ENCODE measurements around the gene PAX2. TPM values are rescaled to one million over a fixed set of nuclear protein-coding genes. Genes with fewer than 3 reads are reported as not detected.

The PAX2 gene
- total RNA-seq, 4 donors from 2014 or later: not detected

DNA sequence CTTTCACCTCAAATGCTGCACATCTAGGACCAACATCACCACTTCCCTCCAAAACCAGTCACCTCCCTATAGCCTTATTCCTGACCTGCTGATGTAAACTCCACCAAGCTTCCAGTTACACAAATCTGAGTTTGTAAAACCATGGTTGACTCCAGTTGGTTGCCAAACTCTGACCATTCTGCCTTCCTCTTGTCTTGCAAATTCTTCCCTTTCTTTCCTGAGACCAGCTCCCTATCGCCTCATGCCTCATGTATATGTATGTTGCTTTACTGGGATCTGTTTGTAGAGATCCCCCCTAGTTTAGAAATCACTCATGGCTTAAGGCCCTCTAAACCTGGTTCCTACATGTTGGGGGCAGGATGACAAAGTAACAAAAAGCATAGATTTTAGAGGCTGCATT is 31.3 kb downstream of the PAX2 start:
- H3K36me3 ChIP-seq: no peaks in the 10 kb centered on the region
- 0 to 96% methylated on average over 1 of the region's 1 CpG for WGBS, 2 donors
- no peak overlapping the region for H3K4me3 ChIP-seq
- no peak for TF ChIP-seq EP300 (IDR thresholded peaks at IDR 0.05)
- no peak for TF ChIP-seq POLR2A (IDR thresholded peaks at IDR 0.05)
- TF ChIP-seq, protein P1, sequence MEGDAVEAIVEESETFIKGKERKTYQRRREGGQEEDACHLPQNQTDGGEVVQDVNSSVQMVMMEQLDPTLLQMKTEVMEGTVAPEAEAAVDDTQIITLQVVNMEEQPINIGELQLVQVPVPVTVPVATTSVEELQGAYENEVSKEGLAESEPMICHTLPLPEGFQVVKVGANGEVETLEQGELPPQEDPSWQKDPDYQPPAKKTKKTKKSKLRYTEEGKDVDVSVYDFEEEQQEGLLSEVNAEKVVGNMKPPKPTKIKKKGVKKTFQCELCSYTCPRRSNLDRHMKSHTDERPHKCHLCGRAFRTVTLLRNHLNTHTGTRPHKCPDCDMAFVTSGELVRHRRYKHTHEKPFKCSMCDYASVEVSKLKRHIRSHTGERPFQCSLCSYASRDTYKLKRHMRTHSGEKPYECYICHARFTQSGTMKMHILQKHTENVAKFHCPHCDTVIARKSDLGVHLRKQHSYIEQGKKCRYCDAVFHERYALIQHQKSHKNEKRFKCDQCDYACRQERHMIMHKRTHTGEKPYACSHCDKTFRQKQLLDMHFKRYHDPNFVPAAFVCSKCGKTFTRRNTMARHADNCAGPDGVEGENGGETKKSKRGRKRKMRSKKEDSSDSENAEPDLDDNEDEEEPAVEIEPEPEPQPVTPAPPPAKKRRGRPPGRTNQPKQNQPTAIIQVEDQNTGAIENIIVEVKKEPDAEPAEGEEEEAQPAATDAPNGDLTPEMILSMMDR (IDR thresholded peaks at IDR 0.05): no peak
- no peak for DNase-seq (ENCODE audit: low spot score in 2 of 2)
- H3K9me3 ChIP-seq: peaks cover 0 to 7% (median 0%) of the 10 kb centered on the region in 4 donors
- H3K27me3 ChIP-seq: peaks cover 0 to 44% of the 10 kb centered on the region in 2 donors
- no peak overlapping the region for H3K27ac ChIP-seq
- H3K4me1 ChIP-seq: no peaks in the 10 kb centered on the region

DNA sequence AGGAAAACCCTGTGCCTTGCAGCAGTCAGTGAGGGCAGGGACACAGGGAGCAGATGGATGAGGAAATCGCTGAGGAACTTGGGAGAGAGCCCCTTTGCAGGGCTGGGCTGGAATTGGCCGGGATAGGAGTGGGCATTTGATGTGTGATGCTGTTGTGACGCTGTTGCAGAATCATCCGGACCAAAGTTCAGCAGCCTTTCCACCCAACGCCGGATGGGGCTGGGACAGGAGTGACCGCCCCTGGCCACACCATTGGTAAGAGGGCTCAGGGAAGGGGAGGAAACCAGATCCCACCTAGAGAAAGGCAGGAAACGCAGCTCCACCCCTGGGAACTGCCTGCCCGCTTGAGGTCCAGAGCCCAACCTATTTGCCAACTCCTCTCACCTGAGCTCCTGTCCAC is 33.9 kb downstream of the PAX2 start:
- TF ChIP-seq, protein P1 (IDR thresholded peaks at IDR 0.05): no peak
- TF ChIP-seq EP300 (IDR thresholded peaks at IDR 0.05): no peak
- TF ChIP-seq POLR2A (IDR thresholded peaks at IDR 0.05): no peak
- no peaks in the 10 kb centered on the region for H3K4me1 ChIP-seq
- H3K36me3 ChIP-seq: no peaks in the 10 kb centered on the region
- 82 to 84% methylated on average over 9 of the region's 9 CpGs for WGBS, 2 donors
- no peak overlapping the region for H3K27ac ChIP-seq
- peaks cover 0 to 37% of the 10 kb centered on the region in 2 donors for H3K27me3 ChIP-seq
- H3K9me3 ChIP-seq: peaks cover 0 to 7% (median 0%) of the 10 kb centered on the region in 4 donors
- DNase-seq (ENCODE audit: low spot score in 2 of 2): no peak
- no peak overlapping the region for H3K4me3 ChIP-seq

DNA sequence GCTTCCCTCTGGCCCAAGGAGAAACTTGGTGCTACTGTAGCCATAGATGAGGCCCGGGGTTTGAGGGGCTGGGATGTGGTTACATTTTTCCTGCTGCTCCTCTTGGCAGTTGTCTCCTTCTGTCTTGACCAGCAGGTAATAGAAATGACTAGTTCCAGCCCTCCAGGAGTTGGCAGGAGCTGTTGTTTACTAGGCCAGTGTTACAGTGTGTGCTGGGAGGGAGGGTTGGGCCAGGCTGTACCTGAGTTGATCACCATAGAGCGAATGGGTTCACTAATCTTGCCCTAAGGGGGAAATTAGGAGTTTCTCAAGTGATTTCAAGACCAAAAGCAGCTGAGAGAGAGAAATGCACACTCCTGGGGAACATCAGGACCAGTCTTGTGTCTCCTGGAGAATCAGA is 34.9 kb downstream of the PAX2 start:
- DNase-seq (ENCODE audit: low spot score in 2 of 2): no peak
- no peak for TF ChIP-seq POLR2A (IDR thresholded peaks at IDR 0.05)
- no peak for TF ChIP-seq EP300 (IDR thresholded peaks at IDR 0.05)
- TF ChIP-seq, protein P1 (IDR thresholded peaks at IDR 0.05): no peak
- peaks cover 0 to 31% of the 10 kb centered on the region in 2 donors for H3K27me3 ChIP-seq
- H3K4me3 ChIP-seq: no peak overlapping the region
- no peaks in the 10 kb centered on the region for H3K36me3 ChIP-seq
- no peaks in the 10 kb centered on the region for H3K4me1 ChIP-seq
- H3K9me3 ChIP-seq: peaks cover 0 to 7% (median 0%) of the 10 kb centered on the region in 4 donors
- H3K27ac ChIP-seq: no peak overlapping the region
- 85 to 89% methylated on average over 2 of the region's 2 CpGs for WGBS, 2 donors

DNA sequence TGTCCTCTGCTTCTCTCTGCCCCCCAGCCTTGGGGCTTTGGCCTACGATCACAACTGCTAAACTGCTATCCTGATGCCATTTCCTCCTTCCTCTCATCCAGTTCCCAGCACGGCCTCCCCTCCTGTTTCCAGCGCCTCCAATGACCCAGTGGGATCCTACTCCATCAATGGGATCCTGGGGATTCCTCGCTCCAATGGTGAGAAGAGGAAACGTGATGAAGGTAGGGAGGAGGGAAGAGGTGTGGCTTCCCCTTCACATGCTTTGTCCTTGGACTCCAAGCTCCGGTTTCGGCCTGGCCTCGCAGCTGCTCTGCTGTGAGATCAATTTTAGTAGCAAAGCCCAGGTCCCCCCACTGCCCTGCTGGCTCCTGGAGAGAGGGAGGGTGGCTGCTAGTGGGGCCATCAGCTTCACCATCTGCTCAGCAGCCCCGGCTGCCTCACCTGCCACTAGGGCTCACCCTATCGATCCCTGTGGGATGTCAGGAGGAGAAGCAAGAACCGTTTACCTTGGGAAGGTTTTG is 35.8 kb downstream of the PAX2 start:
- 57 to 65% methylated on average over 10 to 11 of the region's 11 CpGs for WGBS, 2 donors
- Histone ChIP-seq H3K27ac (no peak overlapping the region), H3K4me1 (no peaks in the 10 kb centered on the region), H3K4me3 (no peak overlapping the region), H3K36me3 (no peaks in the 10 kb centered on the region), H3K9me3 (peaks cover 0 to 7% (median 0%) of the 10 kb centered on the region in 4 donors), H3K27me3 (peaks cover 0 to 22% of the 10 kb centered on the region in 2 donors)
- TF ChIP-seq EP300 (IDR thresholded peaks at IDR 0.05): no peak
- no peak for TF ChIP-seq POLR2A (IDR thresholded peaks at IDR 0.05)
- TF ChIP-seq, protein P1 (IDR thresholded peaks at IDR 0.05): no peak
- DNase-seq (ENCODE audit: low spot score in 2 of 2): no peak

DNA sequence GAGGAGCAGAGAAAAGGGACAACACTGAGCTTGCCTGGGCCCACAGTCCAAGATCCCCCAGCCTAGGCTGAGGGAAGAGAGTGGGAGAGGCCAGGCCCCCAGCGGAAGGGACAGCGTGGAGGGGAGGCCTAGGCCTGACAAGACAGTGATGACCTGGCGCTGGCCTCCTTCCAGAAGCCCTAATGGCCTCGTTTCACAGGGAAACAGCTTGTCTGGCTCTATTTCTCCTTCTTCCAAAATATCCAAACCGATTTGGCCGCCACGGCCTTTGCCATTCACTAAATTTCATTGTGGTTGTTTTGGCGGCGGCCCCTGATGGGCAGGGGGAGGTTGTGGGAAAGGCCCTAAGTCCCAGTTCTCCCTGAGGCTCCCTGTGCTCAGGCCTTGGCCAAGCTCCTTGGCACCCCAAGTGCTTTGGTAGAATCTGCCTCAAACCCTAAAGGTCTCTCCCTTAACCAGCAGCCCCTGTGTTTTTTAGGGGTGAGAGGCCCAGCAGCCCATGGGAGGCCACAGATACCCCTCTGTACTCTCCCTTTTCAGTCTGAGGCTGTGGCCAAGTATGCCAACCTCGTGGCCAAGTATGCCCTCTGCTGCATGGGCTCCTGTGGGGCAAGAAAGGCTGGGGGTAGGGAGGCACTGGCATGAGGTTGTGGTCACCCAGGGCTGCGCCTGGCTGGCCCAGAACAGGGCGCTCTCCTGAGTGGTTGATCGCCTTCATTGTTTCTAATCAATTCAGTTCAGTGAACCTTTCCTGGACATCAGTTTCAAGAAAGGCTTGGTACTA is 37.3 kb downstream of the PAX2 start:
- TF ChIP-seq, protein P1 (IDR thresholded peaks at IDR 0.05): no peak
- TF ChIP-seq POLR2A (IDR thresholded peaks at IDR 0.05): no peak
- no peak for TF ChIP-seq EP300 (IDR thresholded peaks at IDR 0.05)
- peaks cover 0 to 19% of the 10 kb centered on the region in 2 donors for H3K27me3 ChIP-seq
- no peak for DNase-seq (ENCODE audit: low spot score in 2 of 2)
- peaks cover 0 to 7% (median 0%) of the 10 kb centered on the region in 4 donors for H3K9me3 ChIP-seq
- WGBS, 2 donors: 70 to 89% methylated on average over 13 of the region's 13 CpGs
- no peak overlapping the region for H3K4me3 ChIP-seq
- H3K27ac ChIP-seq: no peak overlapping the region
- no peaks in the 10 kb centered on the region for H3K36me3 ChIP-seq
- H3K4me1 ChIP-seq: no peaks in the 10 kb centered on the region
